HEK293 (cell line): ENCODE measurements around the gene DGKG.
A peak's percentile ranks its signal among the peaks of the same experiment; 100 is the strongest.

Experiments used
- CTCF ChIA-PET: fragments of 350-600 bp; formaldehyde crosslinking; extraction: SDS; loops from one replicate; lab custom pipeline; 2021; ENCODE audit warnings: antibody characterized with exemption; lab: Yijun Ruan, JAX
- POLR2A ChIA-PET: fragments of 300-600 bp; formaldehyde crosslinking; extraction: SDS; loops from one replicate; lab custom pipeline; 2020; ENCODE audit warnings: antibody characterized with exemption, inconsistent platforms; lab: Yijun Ruan, JAX
- H3K27ac ChIP-seq: fragments of 200-500 bp; sonication (Bioruptor generic); 2 replicates; pipeline ENCODE4 v1.5.1; 2014; ENCODE audit warnings: low read depth, low read length, control low read depth, inconsistent platforms; ENCODE audit errors: extremely low read depth
- H3K36me3 ChIP-seq, 2 experiments: fragments of 200-500 bp in 1 of 2; sonication (Bioruptor generic) in 1 of 2; 1 replicate in 1 of 2; 2 replicates in 1 of 2; pipeline ENCODE4 v1.5.1; 2014 to 2017; ENCODE audit warnings: inconsistent platforms in 2 of 2, low read length in 2 of 2; ENCODE audit not compliant: control insufficient read depth in 2 of 2, insufficient read depth in 1 of 2
- H3K4me1 ChIP-seq: fragments of 200-500 bp; sonication (Bioruptor generic); 2 replicates; pipeline ENCODE4 v1.5.1; 2014; ENCODE audit warnings: mild to moderate bottlenecking, low read length, inconsistent platforms; ENCODE audit not compliant: control insufficient read depth, insufficient read depth
- H3K4me3 ChIP-seq: 2 replicates; pipeline ENCODE4 v1.5.1; 2011; ENCODE audit warnings: low read depth, mild to moderate bottlenecking, control low read depth, low read length, moderate library complexity
- H3K9me3 ChIP-seq: fragments of 200-500 bp; sonication (Bioruptor generic); 2 replicates; pipeline ENCODE4 v1.5.1; 2014; ENCODE audit warnings: low read depth, low read length, inconsistent platforms; ENCODE audit not compliant: control insufficient read depth, insufficient read depth
- EGR2 ChIP-seq: fragments of 450-650 bp; formaldehyde crosslinking; IDR thresholded peaks from 2 replicates; pipeline ENCODE4 v1.5.1; 2016; ENCODE audit warnings: low read depth, missing biosample characterization, missing genetic modification characterization
- GLIS1 ChIP-seq: fragments of 450-650 bp; formaldehyde crosslinking; IDR thresholded peaks from 2 replicates; pipeline ENCODE4 v1.5.1; 2016; ENCODE audit warnings: missing biosample characterization, missing genetic modification characterization
- IKZF3 ChIP-seq: fragments of 450-650 bp; IDR thresholded peaks from 2 replicates; pipeline ENCODE4 v1.5.0; 2018; ENCODE audit warnings: missing biosample characterization, mild to moderate bottlenecking, missing genetic modification characterization, moderate library complexity
- SP7 ChIP-seq: fragments of 450-650 bp; formaldehyde crosslinking; IDR thresholded peaks from 2 replicates; pipeline ENCODE4 v1.5.1; 2016; ENCODE audit warnings: missing biosample characterization, missing genetic modification characterization
- ZBTB20 ChIP-seq: fragments of 450-650 bp; formaldehyde crosslinking; IDR thresholded peaks from 2 replicates; pipeline ENCODE4 v1.5.1; 2016; ENCODE audit warnings: missing biosample characterization, missing genetic modification characterization
- ZFHX2 ChIP-seq: fragments of 450-650 bp; formaldehyde crosslinking; conservative IDR thresholded peaks from 2 replicates; pipeline ENCODE4 v1.5.1; 2016; ENCODE audit warnings: missing biosample characterization, missing genetic modification characterization
- ZIC2 ChIP-seq: fragments of 450-650 bp; formaldehyde crosslinking; IDR thresholded peaks from 2 replicates; pipeline ENCODE4 v1.5.1; 2016; ENCODE audit warnings: missing biosample characterization, missing genetic modification characterization
- ZNF214 ChIP-seq: fragments of 450-650 bp; formaldehyde crosslinking; IDR thresholded peaks from 2 replicates; pipeline ENCODE4 v1.5.1; 2017; ENCODE audit warnings: missing biosample characterization, mild to moderate bottlenecking, missing genetic modification characterization, borderline replicate concordance
- ZNF354C ChIP-seq: fragments of 450-650 bp; formaldehyde crosslinking; IDR thresholded peaks from 2 replicates; pipeline ENCODE4 v1.5.1; 2016; ENCODE audit warnings: missing biosample characterization, missing genetic modification characterization, low read depth, borderline replicate concordance
- ZNF394 ChIP-seq: fragments of 450-650 bp; formaldehyde crosslinking; IDR thresholded peaks from 2 replicates; pipeline ENCODE4 v1.5.1; 2016; ENCODE audit warnings: missing biosample characterization, missing genetic modification characterization, mild to moderate bottlenecking, moderate library complexity, borderline replicate concordance
- ZNF423 ChIP-seq: fragments of 450-650 bp; formaldehyde crosslinking; IDR thresholded peaks from 2 replicates; pipeline ENCODE4 v1.5.1; 2016; ENCODE audit warnings: missing biosample characterization, missing genetic modification characterization
- ZNF76 ChIP-seq: fragments of 450-650 bp; formaldehyde crosslinking; IDR thresholded peaks from 2 replicates; pipeline ENCODE4; 2016; ENCODE audit warnings: low read depth, missing biosample characterization, missing genetic modification characterization, borderline replicate concordance
- TF ChIP-seq, protein P1 (sequence below): fragments of 450-650 bp; formaldehyde crosslinking; conservative IDR thresholded peaks from 2 replicates; pipeline ENCODE4 v1.5.1; 2016; ENCODE audit warnings: low read depth, missing biosample characterization, missing genetic modification characterization
- TF ChIP-seq, protein P2 (sequence below): fragments of 450-650 bp; formaldehyde crosslinking; IDR thresholded peaks from 2 replicates; pipeline ENCODE4 v1.5.1; 2017; ENCODE audit warnings: missing biosample characterization, mild to moderate bottlenecking, missing genetic modification characterization, moderate library complexity
- TF ChIP-seq, protein P3 (sequence below): fragments of 450-650 bp; formaldehyde crosslinking; IDR thresholded peaks from 2 replicates; pipeline ENCODE4 v1.5.1; 2016; ENCODE audit warnings: missing biosample characterization, missing genetic modification characterization

Gene DGKG

DNA sequence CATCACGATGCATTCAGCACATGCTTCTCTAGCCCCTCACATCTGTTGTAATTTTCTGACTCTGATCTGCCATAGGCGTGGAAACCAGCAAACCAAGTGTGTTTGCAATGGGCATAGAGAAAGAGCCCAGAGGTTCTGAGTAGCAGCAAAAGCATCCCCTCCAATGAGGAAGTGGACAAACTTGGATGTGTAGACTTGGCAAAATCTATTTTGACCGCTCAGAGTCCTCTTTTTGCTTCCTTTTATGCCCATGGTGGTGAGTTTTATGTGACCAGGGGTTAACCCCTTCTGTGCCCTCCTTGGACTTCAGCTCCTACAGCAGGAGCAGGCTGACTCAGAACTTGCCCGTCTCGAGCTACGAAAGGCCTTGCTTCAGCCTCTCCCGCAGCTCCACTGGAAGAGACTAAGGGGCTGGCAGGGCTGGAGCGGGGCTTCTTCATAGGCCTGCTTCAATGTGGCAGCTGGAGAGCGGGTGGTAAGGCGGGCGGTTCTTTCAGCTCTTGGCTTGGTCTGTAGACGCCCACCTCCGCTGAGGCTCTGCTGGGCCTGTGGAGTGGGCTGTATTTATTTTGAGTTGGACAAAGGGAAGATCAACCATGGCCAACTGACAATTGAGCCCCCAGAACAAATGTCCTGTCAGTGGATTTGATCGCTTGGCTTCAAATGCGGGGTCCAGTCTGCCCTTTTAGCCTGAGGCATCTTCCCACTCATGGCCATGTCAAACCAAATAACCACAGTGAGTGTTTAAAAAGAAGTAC is 246.6 kb downstream of the DGKG start:
- ChIA-PET CTCF (no interaction called here), POLR2A (no interaction called here)
- no peak overlapping the region for H3K27ac ChIP-seq

DNA sequence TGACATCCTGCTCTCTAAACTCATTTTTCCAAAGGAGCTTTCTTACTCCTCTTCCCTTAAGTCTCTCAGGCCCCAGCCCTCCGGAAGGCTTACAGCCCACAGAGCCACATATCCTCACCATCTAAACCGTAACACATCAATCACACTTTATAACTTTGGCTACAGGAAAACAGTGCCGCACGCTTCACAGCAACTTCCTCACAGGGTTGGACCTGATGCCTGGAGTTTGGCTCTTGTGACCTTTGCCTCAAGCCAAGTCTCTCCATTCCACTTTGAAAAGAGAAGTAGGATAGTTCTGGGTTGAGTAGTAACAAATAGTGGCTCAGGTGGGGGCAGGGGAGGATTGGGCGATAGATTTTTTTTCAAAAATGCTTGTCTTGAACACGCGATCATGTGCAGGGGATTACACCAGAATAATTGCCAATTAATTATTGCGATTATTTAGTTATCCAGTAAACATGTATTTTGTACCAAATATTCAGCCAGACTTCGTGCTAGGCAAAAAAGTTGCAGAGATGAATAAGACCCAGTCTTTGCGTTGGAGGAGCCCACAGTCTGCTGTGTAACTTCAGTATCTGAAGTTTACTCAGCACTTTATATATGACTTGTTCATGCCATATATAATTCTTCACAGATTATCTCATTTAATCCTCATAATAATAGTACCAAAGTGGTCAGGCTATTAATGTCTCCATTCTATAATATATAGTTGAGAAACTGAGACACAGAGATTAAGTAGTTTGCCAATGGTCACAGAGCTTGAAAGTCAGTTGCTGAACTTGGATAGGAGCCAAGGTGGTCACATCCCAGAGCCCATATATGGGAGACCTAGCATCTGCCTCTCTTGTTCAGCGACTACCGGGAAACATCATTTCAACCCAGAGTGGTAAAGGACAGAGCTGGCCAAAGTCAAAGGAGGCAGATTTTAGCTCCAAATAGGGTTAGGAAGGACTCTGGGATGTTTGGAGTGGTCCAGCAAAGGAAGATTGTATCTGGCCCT is 250.8 kb downstream of the DGKG start:
- no peak for TF ChIP-seq GLIS1 (tag by site-specific recombination)
- TF ChIP-seq, protein P1, sequence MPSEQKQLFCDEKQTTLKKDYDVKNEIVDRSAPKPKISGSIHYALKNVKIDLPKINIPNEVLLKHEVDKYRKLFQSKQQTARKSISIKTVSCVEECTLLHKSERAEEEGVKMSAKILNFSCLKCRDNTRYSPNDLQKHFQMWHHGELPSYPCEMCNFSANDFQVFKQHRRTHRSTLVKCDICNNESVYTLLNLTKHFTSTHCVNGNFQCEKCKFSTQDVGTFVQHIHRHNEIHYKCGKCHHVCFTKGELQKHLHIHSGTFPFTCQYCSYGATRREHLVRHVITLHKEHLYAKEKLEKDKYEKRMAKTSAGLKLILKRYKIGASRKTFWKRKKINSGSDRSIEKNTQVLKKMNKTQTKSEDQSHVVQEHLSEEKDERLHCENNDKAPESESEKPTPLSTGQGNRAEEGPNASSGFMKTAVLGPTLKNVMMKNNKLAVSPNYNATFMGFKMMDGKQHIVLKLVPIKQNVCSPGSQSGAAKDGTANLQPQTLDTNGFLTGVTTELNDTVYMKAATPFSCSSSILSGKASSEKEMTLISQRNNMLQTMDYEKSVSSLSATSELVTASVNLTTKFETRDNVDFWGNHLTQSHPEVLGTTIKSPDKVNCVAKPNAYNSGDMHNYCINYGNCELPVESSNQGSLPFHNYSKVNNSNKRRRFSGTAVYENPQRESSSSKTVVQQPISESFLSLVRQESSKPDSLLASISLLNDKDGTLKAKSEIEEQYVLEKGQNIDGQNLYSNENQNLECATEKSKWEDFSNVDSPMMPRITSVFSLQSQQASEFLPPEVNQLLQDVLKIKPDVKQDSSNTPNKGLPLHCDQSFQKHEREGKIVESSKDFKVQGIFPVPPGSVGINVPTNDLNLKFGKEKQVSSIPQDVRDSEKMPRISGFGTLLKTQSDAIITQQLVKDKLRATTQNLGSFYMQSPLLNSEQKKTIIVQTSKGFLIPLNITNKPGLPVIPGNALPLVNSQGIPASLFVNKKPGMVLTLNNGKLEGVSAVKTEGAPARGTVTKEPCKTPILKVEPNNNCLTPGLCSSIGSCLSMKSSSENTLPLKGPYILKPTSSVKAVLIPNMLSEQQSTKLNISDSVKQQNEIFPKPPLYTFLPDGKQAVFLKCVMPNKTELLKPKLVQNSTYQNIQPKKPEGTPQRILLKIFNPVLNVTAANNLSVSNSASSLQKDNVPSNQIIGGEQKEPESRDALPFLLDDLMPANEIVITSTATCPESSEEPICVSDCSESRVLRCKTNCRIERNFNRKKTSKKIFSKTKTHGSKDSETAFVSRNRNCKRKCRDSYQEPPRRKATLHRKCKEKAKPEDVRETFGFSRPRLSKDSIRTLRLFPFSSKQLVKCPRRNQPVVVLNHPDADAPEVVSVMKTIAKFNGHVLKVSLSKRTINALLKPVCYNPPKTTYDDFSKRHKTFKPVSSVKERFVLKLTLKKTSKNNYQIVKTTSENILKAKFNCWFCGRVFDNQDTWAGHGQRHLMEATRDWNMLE (tag by site-specific recombination) = no peak
- ChIA-PET CTCF (no interaction called here), POLR2A (no interaction called here)
- H3K36me3 ChIP-seq = no peaks in the 10 kb centered on the region
- no peak overlapping the region for H3K4me3 ChIP-seq
- H3K9me3 ChIP-seq = no peaks in the 10 kb centered on the region
- H3K4me1 ChIP-seq = peaks cover 3% of the 10 kb centered on the region; the same call in 1 of the 2 replicates
- no peak overlapping the region for H3K27ac ChIP-seq

More for the DNA sequence above, 246.6 kb downstream of the DGKG start:
- H3K36me3 ChIP-seq = no peaks in the 10 kb centered on the region
- H3K4me1 ChIP-seq = no peaks in the 10 kb centered on the region
- no peaks in the 10 kb centered on the region for H3K9me3 ChIP-seq
- no peak overlapping the region for H3K4me3 ChIP-seq
- TF ChIP-seq EGR2 (tag by site-specific recombination) (peak; percentile 55; the same call in 1 of the 2 replicates), ZNF354C (tag by site-specific recombination) (no peak), ZFHX2 (tag by site-specific recombination) (peak; percentile 62)

DNA sequence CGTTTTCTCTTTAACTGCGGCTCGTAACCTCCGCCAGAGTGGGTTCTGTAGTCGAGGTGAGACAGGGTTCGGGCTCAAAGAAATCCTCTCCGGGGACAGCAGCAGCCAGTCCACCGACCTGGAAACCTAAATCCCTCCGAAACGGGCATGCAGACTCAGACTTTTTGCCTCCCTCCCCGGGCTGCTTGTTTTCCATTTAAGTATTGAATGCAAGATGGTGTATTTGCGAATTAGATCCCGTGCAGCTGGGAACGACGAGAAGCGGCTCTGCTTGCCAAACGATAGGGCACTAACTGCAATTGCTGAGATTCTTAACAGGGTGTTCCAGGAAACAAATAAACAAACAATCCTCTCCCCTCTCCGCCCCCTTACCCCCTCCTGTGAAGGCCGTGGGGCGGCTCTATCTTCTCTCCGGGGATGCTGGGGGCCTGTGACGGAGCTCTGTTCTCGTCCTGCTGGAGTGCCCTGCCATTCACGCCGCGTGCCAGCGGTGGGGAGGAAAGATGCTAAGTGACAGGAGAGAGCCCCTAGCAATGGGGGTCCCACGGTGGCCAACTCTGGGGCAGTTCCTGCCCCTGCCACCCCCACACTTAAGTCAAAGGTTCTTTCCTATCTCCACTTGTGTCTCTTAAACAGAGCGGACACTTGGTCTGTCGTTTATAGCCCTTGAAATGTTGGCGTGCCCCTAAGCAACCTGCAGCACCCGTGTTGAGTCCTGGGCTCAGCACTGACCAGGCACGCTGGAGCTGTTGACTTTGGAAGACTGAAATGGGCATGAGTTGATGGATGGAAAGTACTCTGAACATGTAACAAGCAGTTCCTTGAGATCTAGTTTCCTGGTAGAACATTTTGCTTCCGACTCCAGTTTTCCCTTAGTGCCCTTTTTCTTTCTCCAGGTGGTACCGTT is 251.9 kb downstream of the DGKG start:
- Histone ChIP-seq H3K4me3 (peak overlapping the region; percentile 63), H3K9me3 (no peaks in the 10 kb centered on the region), H3K36me3 (no peaks in the 10 kb centered on the region), H3K4me1 (peaks cover 7% of the 10 kb centered on the region; the same call in 1 of the 2 replicates), H3K27ac (no peak overlapping the region)
- ChIA-PET CTCF (interaction anchor here (0.6 kb wide), 2 partner anchors 20 to 93 kb away, joined by 3 to 6 read pairs; no protein-coding TSS in a partner anchor), POLR2A (interaction anchor here (1.5 kb wide), 1 partner anchor 149 kb away, joined by 3 read pairs; no protein-coding TSS in a partner anchor)
- TF ChIP-seq ZNF394 (tag by site-specific recombination) = no peak
- no peak for TF ChIP-seq IKZF3 (tag by site-specific recombination)
- no peak for TF ChIP-seq ZNF423 (tag by site-specific recombination)
- TF ChIP-seq ZNF76 (tag by site-specific recombination) = no peak
- TF ChIP-seq ZBTB20 (tag by site-specific recombination) = peak; percentile 43; the same call in 1 of the 2 replicates
- no peak for TF ChIP-seq ZNF214 (tag by site-specific recombination)
- TF ChIP-seq SP7 (tag by site-specific recombination) = peak; percentile 34; the same call in 1 of the 2 replicates
- TF ChIP-seq, protein P2, sequence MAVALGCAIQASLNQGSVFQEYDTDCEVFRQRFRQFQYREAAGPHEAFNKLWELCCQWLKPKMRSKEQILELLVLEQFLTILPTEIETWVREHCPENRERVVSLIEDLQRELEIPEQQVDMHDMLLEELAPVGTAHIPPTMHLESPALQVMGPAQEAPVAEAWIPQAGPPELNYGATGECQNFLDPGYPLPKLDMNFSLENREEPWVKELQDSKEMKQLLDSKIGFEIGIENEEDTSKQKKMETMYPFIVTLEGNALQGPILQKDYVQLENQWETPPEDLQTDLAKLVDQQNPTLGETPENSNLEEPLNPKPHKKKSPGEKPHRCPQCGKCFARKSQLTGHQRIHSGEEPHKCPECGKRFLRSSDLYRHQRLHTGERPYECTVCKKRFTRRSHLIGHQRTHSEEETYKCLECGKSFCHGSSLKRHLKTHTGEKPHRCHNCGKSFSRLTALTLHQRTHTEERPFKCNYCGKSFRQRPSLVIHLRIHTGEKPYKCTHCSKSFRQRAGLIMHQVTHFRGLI (tag by site-specific recombination) = no peak
- TF ChIP-seq, protein P3, sequence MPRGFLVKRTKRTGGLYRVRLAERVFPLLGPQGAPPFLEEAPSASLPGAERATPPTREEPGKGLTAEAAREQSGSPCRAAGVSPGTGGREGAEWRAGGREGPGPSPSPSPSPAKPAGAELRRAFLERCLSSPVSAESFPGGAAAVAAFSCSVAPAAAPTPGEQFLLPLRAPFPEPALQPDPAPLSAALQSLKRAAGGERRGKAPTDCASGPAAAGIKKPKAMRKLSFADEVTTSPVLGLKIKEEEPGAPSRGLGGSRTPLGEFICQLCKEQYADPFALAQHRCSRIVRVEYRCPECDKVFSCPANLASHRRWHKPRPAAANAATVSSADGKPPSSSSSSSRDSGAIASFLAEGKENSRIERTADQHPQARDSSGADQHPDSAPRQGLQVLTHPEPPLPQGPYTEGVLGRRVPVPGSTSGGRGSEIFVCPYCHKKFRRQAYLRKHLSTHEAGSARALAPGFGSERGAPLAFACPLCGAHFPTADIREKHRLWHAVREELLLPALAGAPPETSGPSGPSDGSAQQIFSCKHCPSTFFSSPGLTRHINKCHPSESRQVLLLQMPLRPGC (tag by site-specific recombination) = no peak
- peak; percentile 95 for TF ChIP-seq ZIC2 (tag by site-specific recombination)
